ENCODE results near the gene DOK1.

DOK1 gene

DNA sequence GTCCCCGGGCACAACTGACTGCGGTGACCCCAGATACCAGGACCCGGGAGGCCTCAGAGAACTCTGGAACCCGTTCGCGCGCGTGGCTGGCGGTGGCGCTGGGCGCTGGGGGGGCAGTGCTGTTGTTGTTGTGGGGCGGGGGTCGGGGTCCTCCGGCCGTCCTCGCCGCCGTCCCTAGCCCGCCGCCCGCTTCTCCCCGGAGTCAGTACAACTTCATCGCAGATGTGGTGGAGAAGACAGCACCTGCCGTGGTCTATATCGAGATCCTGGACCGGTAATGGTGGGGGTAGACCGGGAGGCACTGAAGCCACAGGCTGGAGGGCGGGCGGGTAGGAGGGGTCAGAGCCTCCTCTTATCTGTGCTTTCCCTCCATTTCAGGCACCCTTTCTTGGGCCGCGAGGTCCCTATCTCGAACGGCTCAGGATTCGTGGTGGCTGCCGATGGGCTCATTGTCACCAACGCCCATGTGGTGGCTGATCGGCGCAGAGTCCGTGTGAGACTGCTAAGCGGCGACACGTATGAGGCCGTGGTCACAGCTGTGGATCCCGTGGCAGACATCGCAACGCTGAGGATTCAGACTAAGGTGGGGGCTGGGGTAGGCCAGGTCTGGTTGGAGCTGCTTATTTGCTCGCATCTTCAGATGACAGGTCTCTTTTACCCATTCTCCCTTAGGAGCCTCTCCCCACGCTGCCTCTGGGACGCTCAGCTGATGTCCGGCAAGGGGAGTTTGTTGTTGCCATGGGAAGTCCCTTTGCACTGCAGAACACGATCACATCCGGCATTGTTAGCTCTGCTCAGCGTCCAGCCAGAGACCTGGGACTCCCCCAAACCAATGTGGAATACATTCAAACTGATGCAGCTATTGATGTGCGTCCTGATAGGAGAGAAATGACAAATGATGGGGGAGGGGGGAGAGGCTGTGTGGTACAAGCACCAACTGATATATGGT, 24.0 kb upstream of the DOK1 start:
- FAIRE-seq: no peak
- no peak for TF ChIP-seq POLR2A (IDR thresholded peaks at IDR 0.05; ENCODE audit: low read depth, low read length)
- DNase-seq (ENCODE audit: insufficient read length, low spot score): no peak

DNA sequence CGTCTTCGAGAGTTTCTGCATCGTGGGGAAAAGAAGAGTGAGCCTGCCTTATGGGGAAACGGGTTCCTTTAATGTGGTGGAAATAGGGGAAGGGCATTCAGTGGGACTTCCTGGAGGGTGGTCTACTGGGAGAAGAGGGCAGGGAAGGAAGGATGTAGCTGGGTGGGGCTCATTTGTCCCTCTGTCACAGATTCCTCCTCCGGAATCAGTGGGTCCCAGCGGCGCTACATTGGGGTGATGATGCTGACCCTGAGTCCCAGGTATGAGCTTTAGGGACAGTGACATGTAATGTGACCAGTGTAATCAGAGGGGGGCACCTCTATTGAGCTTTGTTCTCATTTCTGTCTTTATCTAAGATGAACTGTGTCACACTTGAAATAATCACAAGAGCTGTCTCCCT, 22.9 kb upstream of the DOK1 start:
- FAIRE-seq: no peak
- no peak for DNase-seq (ENCODE audit: insufficient read length, low spot score)
- TF ChIP-seq POLR2A (IDR thresholded peaks at IDR 0.05; ENCODE audit: low read depth, low read length): no peak

DNA sequence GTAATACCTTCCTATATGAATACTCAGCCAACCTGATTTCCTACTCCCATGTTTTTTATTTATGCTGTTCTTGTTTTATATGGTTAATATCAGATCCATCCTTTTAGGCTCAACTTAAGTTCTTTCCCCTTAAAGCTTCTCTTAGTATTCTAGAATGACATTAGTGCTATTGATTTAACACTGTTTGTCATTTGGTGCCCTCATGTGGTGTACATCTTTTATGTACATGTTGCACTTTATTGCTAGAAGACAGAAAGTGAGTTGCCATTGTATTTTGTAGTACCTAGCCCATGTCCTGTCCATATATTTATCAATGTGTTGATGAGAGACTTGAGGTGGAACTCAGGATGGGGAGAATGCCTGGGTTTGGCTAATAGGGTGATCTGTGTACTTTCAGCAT, 22.3 kb upstream of the DOK1 start:
- no peak for TF ChIP-seq POLR2A (IDR thresholded peaks at IDR 0.05; ENCODE audit: low read depth, low read length)
- DNase-seq (ENCODE audit: insufficient read length, low spot score) (no peak), FAIRE-seq (no peak)

GRCh38 chr2:74533464-74533863, 21.1 kb upstream of the DOK1 start:
- no peak for TF ChIP-seq POLR2A (IDR thresholded peaks at IDR 0.05; ENCODE audit: low read depth, low read length)
- FAIRE-seq (no peak), DNase-seq (ENCODE audit: insufficient read length, low spot score) (no peak)

DNA sequence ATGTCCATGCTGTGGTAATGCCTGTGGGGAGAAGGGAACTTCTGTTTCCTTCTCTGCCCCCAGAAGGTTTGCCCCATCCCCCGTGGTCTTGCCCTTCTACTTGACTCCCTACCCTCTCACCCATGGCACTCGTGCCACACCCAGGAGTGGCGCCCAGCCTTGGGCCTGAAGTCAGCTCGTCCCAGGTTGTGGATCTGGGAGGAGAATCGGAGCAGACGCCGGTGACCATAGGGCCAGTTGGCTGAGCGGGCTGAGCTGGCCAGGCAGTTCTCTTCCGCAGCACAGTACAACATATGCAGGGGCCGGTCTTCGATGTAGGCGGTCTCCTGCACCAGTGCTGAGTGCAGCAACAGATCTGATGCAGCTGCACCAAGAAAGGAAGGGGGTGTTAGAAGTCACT, 20.1 kb upstream of the DOK1 start:
- DNase-seq (ENCODE audit: insufficient read length, low spot score): no peak
- FAIRE-seq: no peak
- 0 out of 2 replicates have a peak, but pooled peaks have one; percentile 2 for TF ChIP-seq POLR2A (IDR thresholded peaks at IDR 0.05; ENCODE audit: low read depth, low read length)

GRCh38 chr2:74535440-74535965, 19.0 kb upstream of the DOK1 start:
- no peak for TF ChIP-seq POLR2A (IDR thresholded peaks at IDR 0.05; ENCODE audit: low read depth, low read length)
- DNase-seq (ENCODE audit: insufficient read length, low spot score) (no peak), FAIRE-seq (no peak)

GRCh38 chr2:74536166-74536950, 18.2 kb upstream of the DOK1 start:
- TF ChIP-seq POLR2A (IDR thresholded peaks at IDR 0.05; ENCODE audit: low read depth, low read length): no peak
- DNase-seq (ENCODE audit: insufficient read length, low spot score): no peak
- no peak for FAIRE-seq

DNA sequence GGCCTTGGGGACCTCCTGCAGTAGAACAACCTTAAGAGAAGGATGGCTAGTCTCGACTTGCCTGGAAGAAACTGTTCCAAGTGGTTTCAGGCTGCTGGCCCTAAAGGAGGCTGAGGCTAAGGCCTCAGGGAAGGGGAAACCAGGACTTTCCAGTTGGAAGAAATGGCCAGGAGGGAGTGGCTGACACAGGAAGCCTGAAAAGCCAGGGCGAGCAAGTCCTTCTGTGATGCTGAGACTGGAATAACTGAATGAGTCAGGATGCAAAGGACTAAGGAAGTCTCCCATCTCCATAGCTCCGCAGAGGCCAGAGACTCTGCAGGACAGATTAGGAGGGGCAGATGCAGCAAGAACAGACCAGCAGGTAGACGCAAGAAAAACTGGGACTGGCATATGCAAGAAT, 17.4 kb upstream of the DOK1 start:
- no peak for TF ChIP-seq POLR2A (IDR thresholded peaks at IDR 0.05; ENCODE audit: low read depth, low read length)
- DNase-seq (ENCODE audit: insufficient read length, low spot score) (no peak), FAIRE-seq (no peak)

DNA sequence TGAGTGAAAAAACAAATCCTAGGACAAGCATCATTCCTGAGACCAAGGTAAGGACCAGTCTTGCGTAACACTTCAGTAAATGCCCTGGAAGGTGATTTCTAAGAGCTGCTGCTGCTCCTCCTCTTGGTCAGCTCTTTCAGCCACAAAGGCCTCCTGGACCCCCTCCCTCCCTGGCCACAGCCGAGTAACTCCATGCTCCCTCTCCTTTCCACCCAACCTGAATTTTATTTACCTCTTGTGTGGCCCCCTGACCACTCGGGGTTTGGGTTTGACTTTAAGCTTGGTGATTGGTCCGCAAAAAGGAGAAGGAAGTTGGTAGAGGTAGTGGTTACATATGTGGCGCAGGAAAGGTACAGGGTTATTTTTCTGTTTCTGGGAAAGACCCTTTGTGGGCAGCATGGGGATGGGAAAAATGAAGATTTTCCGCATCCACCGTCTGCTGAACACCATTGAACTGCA, 15.6 kb upstream of the DOK1 start:
- TF ChIP-seq POLR2A (IDR thresholded peaks at IDR 0.05; ENCODE audit: low read depth, low read length): no peak
- no peak for FAIRE-seq
- DNase-seq (ENCODE audit: insufficient read length, low spot score): no peak

GRCh38 chr2:74540291-74540690, 14.2 kb upstream of the DOK1 start:
- no peak for TF ChIP-seq POLR2A (IDR thresholded peaks at IDR 0.05; ENCODE audit: low read depth, low read length)
- no peak for FAIRE-seq
- DNase-seq (ENCODE audit: insufficient read length, low spot score): no peak

DNA sequence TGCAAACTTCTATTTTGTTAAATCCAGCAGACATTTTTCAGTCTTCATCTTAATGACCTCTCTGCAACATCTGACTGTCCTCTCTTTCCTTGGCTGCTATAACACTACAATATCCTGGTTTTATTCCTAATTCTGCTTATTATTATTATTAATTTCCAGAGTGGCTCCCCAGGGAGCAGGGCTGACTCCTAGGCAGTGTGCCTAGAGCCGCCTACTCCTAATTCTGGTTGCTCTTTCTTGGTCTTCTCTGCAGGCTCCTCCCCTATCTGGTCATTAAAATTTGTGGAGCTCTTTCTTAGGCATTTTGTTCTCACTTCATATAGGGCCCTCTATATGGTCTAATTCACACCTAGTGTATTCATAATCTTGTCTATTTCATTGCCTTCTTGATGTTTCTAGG, 11.5 kb upstream of the DOK1 start:
- DNase-seq (ENCODE audit: insufficient read length, low spot score) (no peak), FAIRE-seq (no peak)
- TF ChIP-seq POLR2A (IDR thresholded peaks at IDR 0.05; ENCODE audit: low read depth, low read length): no peak

GRCh38 chr2:74544634-74545033, 9.9 kb upstream of the DOK1 start:
- no peak for TF ChIP-seq POLR2A (IDR thresholded peaks at IDR 0.05; ENCODE audit: low read depth, low read length)
- FAIRE-seq: no peak
- no peak for DNase-seq (ENCODE audit: insufficient read length, low spot score)

GRCh38 chr2:74546004-74546403, 8.5 kb upstream of the DOK1 start:
- FAIRE-seq: no peak
- no peak for TF ChIP-seq POLR2A (IDR thresholded peaks at IDR 0.05; ENCODE audit: low read depth, low read length)
- DNase-seq (ENCODE audit: insufficient read length, low spot score): no peak

DNA sequence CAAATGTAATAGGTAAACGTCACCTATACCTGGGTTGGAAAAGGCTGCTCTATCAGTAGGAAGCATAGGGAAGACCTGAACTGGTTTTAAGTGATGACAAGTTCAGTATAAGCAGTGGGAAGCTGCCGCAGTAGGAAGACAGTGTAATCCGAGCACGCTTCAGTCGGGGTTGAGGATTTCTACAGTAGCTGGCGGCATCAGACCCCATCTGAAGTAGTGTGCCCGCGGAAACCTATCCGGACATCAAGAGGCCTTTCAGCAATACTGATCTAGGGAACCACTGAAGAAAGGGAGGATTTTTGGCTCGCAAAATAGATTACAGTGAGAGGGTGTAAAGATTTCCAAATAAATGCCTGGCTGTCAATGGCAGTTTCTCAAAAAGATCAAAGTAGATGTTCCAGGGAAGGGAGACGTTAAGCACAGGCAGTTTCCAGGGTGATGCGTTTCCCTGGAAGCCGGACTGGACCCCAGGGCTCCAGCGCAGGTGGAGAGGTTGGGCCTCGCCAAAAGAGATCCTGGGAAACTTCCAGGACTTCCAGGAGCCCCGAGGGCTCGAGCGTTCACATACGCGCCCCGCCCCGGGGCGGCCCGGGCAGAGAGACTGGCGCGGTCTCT, 6.1 kb upstream of the DOK1 start:
- TF ChIP-seq POLR2A (IDR thresholded peaks at IDR 0.05; ENCODE audit: low read depth, low read length): no peak

More for the DNA sequence above, 6.1 kb upstream of the DOK1 start:
- FAIRE-seq (no peak), DNase-seq (ENCODE audit: insufficient read length, low spot score) (peak; percentile 63)

Data from H54 (cell line).